Mesodermal cell (in vitro differentiated cells): ENCODE measurements around the gene RPS6KL1.

Experiments
- H3K27ac ChIP-seq: 2 replicates; pipeline ENCODE4 v1.7.0; 2013; ENCODE audit warnings: mild to moderate bottlenecking, low read depth, low read length, moderate library complexity; ENCODE audit not compliant: severe bottlenecking
- H3K36me3 ChIP-seq: 2 replicates; pipeline ENCODE4 v1.7.1; 2013; ENCODE audit warnings: mild to moderate bottlenecking, low read length, moderate library complexity; ENCODE audit not compliant: control insufficient read depth, insufficient read depth
- H3K4me1 ChIP-seq: one replicate; pipeline ENCODE4 v1.7.1; 2013; ENCODE audit warnings: mild to moderate bottlenecking, low read length; ENCODE audit not compliant: insufficient read depth, control insufficient read depth, poor library complexity, severe bottlenecking
- H3K4me3 ChIP-seq: 2 replicates; pipeline ENCODE4 v1.7.0; 2013; ENCODE audit warnings: low read length, control low read depth, mild to moderate bottlenecking; ENCODE audit not compliant: insufficient read depth, poor library complexity, severe bottlenecking; ENCODE audit errors: extremely low read depth
- H3K9me3 ChIP-seq: 2 replicates; pipeline ENCODE4 v1.7.1; 2013; ENCODE audit warnings: mild to moderate bottlenecking, low read length, moderate library complexity; ENCODE audit not compliant: control insufficient read depth
- WGBS, 2 experiments: methylation state at CpG; one replicate each; pipeline ENCODE4 v1.1.5; 2013; ENCODE audit warnings: missing lambda C conversion rate in 2 of 2; ENCODE audit not compliant: insufficient coverage in 2 of 2; 5-methylcytosine and 5-hydroxymethylcytosine counted together

The RPS6KL1 gene

GRCh38 chr14:74911704-74912103, 11.4 kb downstream of the RPS6KL1 start:
- H3K36me3 ChIP-seq, result peaks cover 5% of the 10 kb centered on the region
- 87 to 98% methylated on average over 5 of the region's 5 CpGs for WGBS, 2 experiments
- no peak overlapping the region for H3K27ac ChIP-seq
- no peaks in the 10 kb centered on the region for H3K9me3 ChIP-seq
- no peak overlapping the region for H3K4me3 ChIP-seq
- H3K4me1 ChIP-seq, result peaks cover 4% of the 10 kb centered on the region

- Histone ChIP-seq H3K9me3 (no peaks in the 10 kb centered on the region), H3K4me3 (no peak overlapping the region), H3K27ac (no peak overlapping the region), H3K36me3 (peaks cover 9% of the 10 kb centered on the region), H3K4me1 (peaks cover 4% of the 10 kb centered on the region)
- 87 to 98% methylated on average over 5 of the region's 6 CpGs for WGBS, 2 experiments
Observed at GRCh38 chr14:74911221-74911620, 11.8 kb downstream of the RPS6KL1 start.

DNA sequence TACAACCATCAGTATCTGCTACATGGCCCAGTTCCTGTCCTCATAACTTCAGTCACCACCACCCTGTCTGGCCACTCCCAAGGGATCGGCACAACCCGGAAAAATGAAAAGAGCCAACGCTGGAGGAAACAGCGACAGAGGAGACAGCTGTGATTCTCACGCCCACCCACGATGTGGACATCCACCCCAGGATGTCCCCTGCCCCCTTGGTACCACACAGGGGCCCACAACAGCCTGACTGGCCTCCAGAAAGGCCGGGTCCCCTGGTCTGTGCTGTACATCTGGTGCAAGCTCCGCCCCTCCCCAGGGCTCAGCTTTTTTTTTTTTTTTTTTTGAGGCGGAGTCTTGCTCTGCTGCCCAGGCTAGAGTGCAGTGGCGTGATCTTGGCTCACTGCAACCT, 12.5 kb downstream of the RPS6KL1 start:
- WGBS, 2 experiments, result 87 to 90% methylated on average over 6 to 8 of the region's 10 CpGs
- Histone ChIP-seq H3K4me1 (peaks cover 4% of the 10 kb centered on the region), H3K27ac (no peak overlapping the region), H3K9me3 (no peaks in the 10 kb centered on the region), H3K4me3 (no peak overlapping the region), H3K36me3 (peaks cover 14% of the 10 kb centered on the region)

DNA sequence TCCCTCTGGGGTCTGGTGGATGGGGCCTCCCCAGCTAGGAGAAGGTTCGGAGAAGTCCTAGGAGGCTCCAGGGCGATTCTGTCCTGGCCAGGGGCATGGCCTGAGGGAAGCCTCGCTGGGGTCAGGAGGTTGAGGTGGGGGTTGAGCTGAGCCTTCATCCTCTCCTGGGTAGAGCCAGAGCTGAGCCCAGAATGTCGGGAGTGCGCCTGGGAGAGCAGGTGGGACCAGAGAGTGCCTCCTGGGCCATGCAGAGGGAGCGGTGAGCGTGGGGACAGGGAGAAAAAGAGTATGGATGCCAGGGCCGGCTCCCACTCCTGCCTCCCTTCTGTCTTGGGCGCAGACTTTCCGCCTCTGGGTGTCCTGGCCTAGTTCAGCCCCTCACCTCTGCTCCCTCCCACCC, 13.1 kb downstream of the RPS6KL1 start:
- H3K27ac ChIP-seq, result no peak overlapping the region
- H3K4me1 ChIP-seq, result peaks cover 4% of the 10 kb centered on the region
- WGBS, 2 experiments, result 91 to 96% methylated on average over 8 to 9 of the region's 10 CpGs
- H3K36me3 ChIP-seq, result peaks cover 19% of the 10 kb centered on the region
- no peak overlapping the region for H3K4me3 ChIP-seq
- H3K9me3 ChIP-seq, result no peaks in the 10 kb centered on the region

DNA sequence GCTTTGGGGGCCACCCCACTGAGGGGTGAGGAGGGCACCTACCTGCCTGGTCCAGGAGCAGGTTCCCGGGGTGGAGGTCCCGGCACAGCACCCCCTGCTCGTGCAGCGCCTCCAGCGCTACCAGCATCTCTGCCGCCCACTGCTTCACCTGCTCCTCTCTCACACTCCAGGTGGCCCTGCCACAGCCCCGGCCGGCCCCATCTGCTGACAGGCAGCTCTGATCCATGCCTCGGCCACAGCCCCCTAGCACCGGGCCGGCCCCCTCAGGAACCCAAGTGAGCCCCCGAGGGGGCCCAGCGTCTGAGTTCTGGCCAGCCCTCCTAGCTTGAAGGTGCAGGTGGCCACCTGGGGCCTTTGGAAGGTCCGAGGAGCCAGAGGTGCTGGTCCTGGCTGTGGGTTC, 13.6 kb downstream of the RPS6KL1 start:
- Histone ChIP-seq H3K4me1 (peaks cover 4% of the 10 kb centered on the region), H3K36me3 (peaks cover 23% of the 10 kb centered on the region), H3K9me3 (no peaks in the 10 kb centered on the region), H3K4me3 (no peak overlapping the region), H3K27ac (no peak overlapping the region)
- 91 to 92% methylated on average over 11 to 14 of the region's 14 CpGs for WGBS, 2 experiments

- 86 to 94% methylated on average over 4 to 6 of the region's 9 CpGs for WGBS, 2 experiments
- no peak overlapping the region for H3K27ac ChIP-seq
- no peak overlapping the region for H3K4me3 ChIP-seq
- H3K4me1 ChIP-seq, result peaks cover 4% of the 10 kb centered on the region
- peaks cover 29% of the 10 kb centered on the region for H3K36me3 ChIP-seq
- no peaks in the 10 kb centered on the region for H3K9me3 ChIP-seq
Observed at GRCh38 chr14:74908861-74909341, 14.2 kb downstream of the RPS6KL1 start.

GRCh38 chr14:74907744-74908143, 15.3 kb downstream of the RPS6KL1 start:
- Histone ChIP-seq H3K9me3 (no peaks in the 10 kb centered on the region), H3K4me3 (no peak overlapping the region), H3K36me3 (peaks cover 39% of the 10 kb centered on the region), H3K27ac (no peak overlapping the region), H3K4me1 (peaks cover 4% of the 10 kb centered on the region)
- 81 to 100% methylated on average over 2 to 3 of the region's 6 CpGs for WGBS, 2 experiments

DNA sequence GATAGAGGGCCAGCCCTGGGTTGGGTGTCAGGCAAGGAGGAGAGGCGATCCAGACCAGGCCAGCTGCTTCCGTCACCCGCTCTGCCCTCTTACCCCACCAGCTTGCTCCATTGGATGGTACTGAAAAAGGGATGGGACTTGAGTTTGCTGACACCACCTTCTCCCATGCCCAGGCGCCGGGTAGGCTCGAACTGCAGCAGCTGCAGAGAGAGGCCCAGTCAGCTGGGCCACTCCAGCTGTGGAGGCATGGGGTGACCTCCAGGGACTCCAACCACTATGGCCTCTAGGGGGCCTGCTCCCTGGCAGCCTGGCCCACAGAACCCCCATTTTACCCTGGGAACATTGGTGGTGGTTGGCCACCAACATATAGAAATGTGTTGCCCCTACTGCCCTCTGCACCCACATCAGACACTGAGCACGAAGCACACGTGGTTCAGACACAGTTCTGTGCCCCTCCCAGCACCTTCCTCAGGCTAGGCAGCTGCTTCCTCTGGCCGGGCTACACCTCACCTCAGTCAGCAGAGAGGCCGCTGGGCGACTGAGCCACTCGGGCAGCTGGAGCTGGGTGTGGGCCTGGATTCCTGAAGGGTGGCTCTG, 16.0 kb downstream of the RPS6KL1 start:
- no peak overlapping the region for H3K27ac ChIP-seq
- 94 to 99% methylated on average over 6 to 11 of the region's 12 CpGs for WGBS, 2 experiments

DNA sequence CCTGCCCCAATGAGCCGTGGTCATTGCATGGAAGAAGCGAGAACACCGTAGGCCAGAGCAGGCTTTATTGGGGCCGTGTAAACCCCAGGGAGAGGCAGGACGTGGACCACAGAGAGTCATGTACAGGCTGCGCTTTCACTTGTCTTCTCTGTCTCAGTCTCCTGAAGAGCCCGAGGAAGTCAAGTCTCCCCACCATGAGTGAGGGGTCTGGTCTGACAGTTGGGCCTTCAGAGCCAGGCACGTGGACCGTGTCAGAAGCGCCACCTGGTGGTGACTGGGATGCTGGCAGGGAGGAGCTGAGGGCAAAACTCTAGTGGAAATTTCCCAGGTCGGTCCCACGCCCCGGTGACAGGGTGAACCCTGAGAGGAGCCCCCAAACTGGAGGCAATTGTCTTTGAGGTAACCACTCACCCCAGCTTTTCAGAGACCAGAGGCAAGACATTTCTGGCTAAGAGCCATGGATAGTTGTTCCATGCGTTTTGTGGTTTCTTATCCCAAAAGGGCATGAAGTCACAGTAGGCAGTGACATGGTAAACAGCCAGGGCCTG, 17.4 kb downstream of the RPS6KL1 start:
- H3K9me3 ChIP-seq, result no peaks in the 10 kb centered on the region
- H3K4me3 ChIP-seq, result no peak overlapping the region
- peaks cover 59% of the 10 kb centered on the region for H3K36me3 ChIP-seq
- 65 to 80% methylated on average over 11 to 13 of the region's 14 CpGs for WGBS, 2 experiments
- H3K4me1 ChIP-seq, result no peaks in the 10 kb centered on the region
- H3K27ac ChIP-seq, result no peak overlapping the region

More for the DNA sequence above, 16.0 kb downstream of the RPS6KL1 start:
- H3K36me3 ChIP-seq, result peaks cover 46% of the 10 kb centered on the region
- peaks cover 3% of the 10 kb centered on the region for H3K4me1 ChIP-seq
- no peaks in the 10 kb centered on the region for H3K9me3 ChIP-seq
- no peak overlapping the region for H3K4me3 ChIP-seq

DNA sequence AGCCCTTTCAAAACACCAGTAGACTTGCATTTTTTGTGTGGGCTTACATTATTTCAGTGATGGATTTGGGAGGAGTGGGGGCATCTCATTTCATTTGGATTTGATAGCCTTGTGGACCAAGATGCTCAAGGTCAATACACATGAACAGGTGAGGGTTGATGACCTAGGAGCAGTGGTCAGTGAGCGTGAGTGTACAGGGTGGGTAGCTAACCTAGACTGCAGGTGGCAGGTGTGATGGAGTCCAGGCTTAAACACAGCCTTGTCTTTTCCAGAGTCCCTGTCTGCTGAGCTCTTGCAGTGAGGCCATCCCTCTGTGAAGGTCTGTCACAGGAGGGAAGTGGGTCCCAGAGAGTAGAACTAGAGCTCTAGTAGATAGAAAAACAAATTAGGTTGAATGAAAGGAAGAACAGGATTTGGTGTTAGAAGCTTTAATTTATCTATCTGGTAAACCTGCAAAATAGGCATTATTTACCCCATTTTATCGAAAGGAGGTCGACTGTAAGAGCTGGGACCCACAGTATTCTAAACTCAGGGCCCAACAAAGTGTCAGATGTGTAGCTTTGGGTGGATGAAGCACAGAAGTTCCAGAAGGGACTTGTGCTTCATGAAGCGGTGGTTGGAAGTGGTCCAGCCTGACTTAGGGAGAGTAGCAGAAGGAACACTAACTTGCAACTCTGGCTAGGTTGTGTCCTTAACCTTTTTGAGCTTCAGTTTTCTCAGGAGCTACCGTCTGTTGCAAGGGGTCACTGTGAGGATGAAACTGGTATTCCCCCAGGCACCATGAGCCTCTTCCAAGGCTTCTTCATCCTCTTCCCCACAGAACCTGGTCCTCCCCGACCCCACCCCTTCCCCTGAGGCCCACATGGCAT, 18.2 kb downstream of the RPS6KL1 start:
- Histone ChIP-seq H3K27ac (no peak overlapping the region), H3K4me3 (no peak overlapping the region), H3K4me1 (no peaks in the 10 kb centered on the region), H3K9me3 (no peaks in the 10 kb centered on the region), H3K36me3 (peaks cover 67% of the 10 kb centered on the region)
- WGBS, 2 experiments, result 95 to 98% methylated on average over 3 to 4 of the region's 6 CpGs
